ENCODE data around the gene SCMH1.

DNA sequence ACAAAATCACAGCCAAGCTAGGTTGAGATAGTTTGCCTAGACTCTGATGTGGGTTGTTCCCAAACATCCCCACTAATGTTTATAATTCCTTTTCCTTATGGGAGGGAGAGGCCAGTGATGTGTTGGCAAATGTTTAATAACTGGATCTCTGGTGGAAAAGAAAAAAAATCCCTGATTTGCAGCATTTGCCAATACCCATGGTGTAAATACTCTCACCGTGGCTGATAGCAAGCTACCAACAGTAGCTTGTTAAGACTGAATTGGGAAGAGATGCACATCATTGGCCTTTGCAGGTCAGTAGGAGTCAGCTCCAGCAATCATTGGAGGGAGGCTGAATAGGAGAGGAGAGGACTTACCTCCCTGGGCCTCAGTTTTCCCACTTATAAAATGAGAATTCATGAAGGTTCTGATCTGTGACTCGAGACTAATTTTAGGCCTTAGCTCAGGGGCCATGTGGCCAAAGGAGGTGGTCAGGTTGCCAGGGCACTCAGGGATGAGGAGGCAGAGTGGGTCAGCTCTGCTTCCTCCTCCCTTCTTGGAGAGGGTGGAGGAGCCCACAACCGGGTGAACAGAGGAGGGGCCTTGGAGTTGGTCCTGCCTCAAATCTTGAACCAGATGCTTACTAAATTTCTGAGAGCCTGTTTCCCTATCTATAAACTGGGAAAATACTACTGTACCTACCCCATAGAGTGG, 20.0 kb upstream of the SCMH1 start:
- TF ChIP-seq, protein P1, sequence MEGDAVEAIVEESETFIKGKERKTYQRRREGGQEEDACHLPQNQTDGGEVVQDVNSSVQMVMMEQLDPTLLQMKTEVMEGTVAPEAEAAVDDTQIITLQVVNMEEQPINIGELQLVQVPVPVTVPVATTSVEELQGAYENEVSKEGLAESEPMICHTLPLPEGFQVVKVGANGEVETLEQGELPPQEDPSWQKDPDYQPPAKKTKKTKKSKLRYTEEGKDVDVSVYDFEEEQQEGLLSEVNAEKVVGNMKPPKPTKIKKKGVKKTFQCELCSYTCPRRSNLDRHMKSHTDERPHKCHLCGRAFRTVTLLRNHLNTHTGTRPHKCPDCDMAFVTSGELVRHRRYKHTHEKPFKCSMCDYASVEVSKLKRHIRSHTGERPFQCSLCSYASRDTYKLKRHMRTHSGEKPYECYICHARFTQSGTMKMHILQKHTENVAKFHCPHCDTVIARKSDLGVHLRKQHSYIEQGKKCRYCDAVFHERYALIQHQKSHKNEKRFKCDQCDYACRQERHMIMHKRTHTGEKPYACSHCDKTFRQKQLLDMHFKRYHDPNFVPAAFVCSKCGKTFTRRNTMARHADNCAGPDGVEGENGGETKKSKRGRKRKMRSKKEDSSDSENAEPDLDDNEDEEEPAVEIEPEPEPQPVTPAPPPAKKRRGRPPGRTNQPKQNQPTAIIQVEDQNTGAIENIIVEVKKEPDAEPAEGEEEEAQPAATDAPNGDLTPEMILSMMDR (IDR thresholded peaks at IDR 0.05): no peak
- TF ChIP-seq, protein P2, sequence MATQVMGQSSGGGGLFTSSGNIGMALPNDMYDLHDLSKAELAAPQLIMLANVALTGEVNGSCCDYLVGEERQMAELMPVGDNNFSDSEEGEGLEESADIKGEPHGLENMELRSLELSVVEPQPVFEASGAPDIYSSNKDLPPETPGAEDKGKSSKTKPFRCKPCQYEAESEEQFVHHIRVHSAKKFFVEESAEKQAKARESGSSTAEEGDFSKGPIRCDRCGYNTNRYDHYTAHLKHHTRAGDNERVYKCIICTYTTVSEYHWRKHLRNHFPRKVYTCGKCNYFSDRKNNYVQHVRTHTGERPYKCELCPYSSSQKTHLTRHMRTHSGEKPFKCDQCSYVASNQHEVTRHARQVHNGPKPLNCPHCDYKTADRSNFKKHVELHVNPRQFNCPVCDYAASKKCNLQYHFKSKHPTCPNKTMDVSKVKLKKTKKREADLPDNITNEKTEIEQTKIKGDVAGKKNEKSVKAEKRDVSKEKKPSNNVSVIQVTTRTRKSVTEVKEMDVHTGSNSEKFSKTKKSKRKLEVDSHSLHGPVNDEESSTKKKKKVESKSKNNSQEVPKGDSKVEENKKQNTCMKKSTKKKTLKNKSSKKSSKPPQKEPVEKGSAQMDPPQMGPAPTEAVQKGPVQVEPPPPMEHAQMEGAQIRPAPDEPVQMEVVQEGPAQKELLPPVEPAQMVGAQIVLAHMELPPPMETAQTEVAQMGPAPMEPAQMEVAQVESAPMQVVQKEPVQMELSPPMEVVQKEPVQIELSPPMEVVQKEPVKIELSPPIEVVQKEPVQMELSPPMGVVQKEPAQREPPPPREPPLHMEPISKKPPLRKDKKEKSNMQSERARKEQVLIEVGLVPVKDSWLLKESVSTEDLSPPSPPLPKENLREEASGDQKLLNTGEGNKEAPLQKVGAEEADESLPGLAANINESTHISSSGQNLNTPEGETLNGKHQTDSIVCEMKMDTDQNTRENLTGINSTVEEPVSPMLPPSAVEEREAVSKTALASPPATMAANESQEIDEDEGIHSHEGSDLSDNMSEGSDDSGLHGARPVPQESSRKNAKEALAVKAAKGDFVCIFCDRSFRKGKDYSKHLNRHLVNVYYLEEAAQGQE (IDR thresholded peaks at IDR 0.05; ENCODE audit: insufficient read depth in 1 of 2, low read depth in 2 of 2, low read length in 1 of 2): no peak
- no peak for TF ChIP-seq SIN3A (IDR thresholded peaks at IDR 0.05; ENCODE audit: borderline replicate concordance, insufficient read depth, low read depth, low read length)
- no peak for TF ChIP-seq POLR2AphosphoS5 (IDR thresholded peaks at IDR 0.05; ENCODE audit: low read depth, low read length)

All from Panc1 (cell line).